NCI-H2081 (cell line): Measurements from ENCODE around the gene ACTG1.

Experiments
- DNase-seq, 2 experiments: peaks; one replicate each; lab custom pipeline; 2025; lab: John Stamatoyannopoulos, UW

ACTG1 gene

DNA sequence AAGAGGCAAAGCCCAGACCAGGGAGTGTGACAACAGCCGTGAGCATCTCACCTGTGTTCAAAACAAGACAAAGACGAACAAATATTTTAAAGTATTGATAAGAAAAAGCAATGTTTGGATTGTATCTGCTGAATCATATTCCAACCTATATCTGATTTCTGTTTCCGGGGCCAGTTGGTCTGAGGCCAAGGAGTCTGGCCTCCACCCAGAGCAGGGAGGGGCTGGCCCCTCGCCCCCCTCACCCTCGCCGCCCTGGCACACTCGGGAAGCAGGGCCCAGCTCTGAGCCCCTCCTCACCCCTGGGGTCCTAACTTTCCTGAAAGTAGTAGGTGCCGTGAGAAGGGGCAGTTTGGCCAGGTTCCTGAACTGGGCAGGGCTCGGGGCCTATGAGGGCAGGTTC, 48.0 kb downstream of the ACTG1 start:
- no peak for DNase-seq

DNA sequence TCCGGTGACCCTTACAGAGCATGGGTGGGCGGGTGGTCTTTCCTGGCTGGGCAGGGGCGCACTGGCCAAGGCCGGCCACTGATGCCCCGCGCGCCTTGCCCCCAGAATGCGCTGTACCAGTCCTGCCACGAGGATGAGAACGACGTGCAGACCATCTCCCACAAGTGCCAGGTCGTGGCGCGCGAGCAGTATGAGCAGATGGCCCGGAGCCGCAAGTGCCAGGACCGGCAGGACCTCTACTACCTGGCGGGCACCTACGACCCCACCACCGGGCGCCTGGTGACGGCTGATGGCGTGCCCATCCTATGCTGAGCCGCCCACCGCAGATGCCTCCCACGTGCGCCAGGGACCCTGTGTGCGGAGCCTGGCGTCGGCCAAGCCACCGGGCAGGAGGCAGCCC, 49.1 kb downstream of the ACTG1 start:
- no peak for DNase-seq

GRCh38 chr17:81462506-81463125, 50.0 kb downstream of the ACTG1 start:
- DNase-seq, result no peak

DNA sequence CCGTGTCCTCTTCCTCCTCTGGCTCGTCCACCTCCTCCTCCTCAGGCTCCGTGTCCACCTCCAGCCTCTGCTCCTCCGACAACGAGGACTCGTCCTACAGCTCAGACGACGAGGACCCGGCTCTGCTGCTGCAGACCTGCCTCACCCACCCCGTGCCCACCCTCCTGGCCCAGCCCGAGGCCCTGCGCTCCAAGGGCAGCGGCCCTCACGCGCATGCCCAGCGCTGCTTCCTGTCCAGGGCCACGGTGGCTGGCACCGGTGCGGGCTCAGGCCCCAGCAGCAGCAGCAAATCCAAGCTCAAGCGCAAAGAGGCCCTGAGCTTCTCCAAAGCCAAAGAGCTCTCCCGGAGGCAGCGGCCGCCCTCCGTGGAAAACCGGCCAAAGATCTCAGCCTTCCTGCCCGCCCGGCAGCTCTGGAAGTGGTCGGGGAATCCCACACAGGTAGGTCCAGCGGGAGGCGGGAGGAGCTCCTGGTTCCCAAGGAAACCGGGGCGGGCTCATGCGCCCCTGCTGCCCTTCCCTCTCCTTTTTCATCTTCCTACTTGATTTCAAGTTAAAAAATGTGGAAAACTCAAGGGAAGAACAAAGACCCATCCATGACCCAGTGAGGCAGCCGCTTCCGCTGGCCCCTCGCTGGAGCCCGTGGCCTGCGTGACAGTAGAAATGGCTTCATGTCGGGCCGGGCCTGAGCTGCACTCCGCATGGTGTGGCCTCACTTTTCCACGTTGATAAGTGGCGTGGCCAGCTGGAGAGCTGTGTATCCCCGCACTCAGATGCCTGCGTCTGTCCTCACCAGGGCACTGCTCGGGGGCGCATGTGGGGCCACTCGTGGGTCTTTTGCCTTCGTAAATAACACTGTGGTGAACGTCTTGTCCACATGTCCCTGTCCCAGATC, 50.7 kb downstream of the ACTG1 start:
- DNase-seq, result no peak

DNA sequence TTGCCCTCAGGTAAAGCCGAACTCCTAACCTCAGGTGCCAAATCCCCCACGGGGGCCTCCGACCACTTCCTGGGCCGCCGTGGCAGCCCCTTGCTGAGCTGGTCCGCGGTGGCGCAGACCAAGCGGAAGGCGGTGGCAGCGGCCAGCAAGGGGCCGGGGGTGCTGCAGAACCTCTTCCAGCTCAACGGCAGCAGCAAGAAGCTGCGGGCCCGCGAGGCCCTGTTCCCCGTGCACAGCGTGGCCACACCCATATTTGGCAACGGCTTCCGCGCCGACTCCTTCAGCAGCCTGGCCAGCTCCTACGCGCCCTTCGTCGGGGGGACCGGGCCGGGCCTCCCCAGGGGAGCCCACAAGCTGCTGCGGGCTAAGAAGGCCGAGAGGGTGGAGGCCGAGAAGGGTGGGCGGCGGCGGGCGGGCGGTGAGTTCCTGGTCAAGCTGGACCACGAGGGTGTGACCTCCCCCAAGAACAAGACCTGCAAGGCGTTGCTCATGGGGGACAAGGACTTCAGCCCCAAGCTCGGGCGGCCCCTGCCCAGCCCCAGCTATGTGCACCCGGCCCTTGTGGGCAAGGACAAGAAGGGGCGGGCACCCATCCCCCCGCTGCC, 51.6 kb downstream of the ACTG1 start:
- peak; percentile 27 to 42 for DNase-seq
